ENCODE results near the gene RALGAPA1. TPM values are rescaled to one million over a fixed set of nuclear protein-coding genes. Genes with fewer than 3 reads are reported as not detected.
"Not testable (repeated sequence)": the region's sequence is repeated elsewhere in the genome, so short reads cannot be mapped to it uniquely, and the experiment has no call there.

The RALGAPA1 gene
- total RNA-seq, 1 donor from 2014 or later: 64.5 TPM

- H3K27me3 Mint-ChIP-seq (ENCODE audit: low read depth): no peaks in the 10 kb centered on the region
- no peak overlapping the region for H3K4me3 Mint-ChIP-seq
These were observed 171.8 kb downstream of the RALGAPA1 start for GRCh38 chr14:35637269-35637668.

GRCh38 chr14:35632676-35633075 is 176.4 kb downstream of the RALGAPA1 start:
- no peak overlapping the region for H3K27ac Mint-ChIP-seq
- peaks cover 10% of the 10 kb centered on the region for H3K9me3 Mint-ChIP-seq
- no peaks in the 10 kb centered on the region for H3K4me1 Mint-ChIP-seq
- TF ChIP-seq CTCF (IDR thresholded peaks at IDR 0.05; ENCODE audit: unreplicated experiment): no peak
- DNase-seq (ENCODE audit: low spot score in 2 of 2, unreplicated experiment in 2 of 2): no peak
- no peaks in the 10 kb centered on the region for H3K27me3 Mint-ChIP-seq (ENCODE audit: low read depth)
- H3K36me3 Mint-ChIP-seq: peaks cover 20% of the 10 kb centered on the region
- no peak overlapping the region for H3K4me3 Mint-ChIP-seq

More at GRCh38 chr14:35637269-35637668, 171.8 kb downstream of the RALGAPA1 start:
- no peak for TF ChIP-seq CTCF (IDR thresholded peaks at IDR 0.05; ENCODE audit: unreplicated experiment)
- DNase-seq (ENCODE audit: low spot score in 2 of 2, unreplicated experiment in 2 of 2): no peak
- no peaks in the 10 kb centered on the region for H3K4me1 Mint-ChIP-seq
- H3K9me3 Mint-ChIP-seq: peaks cover 36% of the 10 kb centered on the region
- H3K36me3 Mint-ChIP-seq: peaks cover 53% of the 10 kb centered on the region
- H3K27ac Mint-ChIP-seq: no peak overlapping the region

- H3K27ac Mint-ChIP-seq: no peak overlapping the region
- no peak for DNase-seq (ENCODE audit: low spot score in 2 of 2, unreplicated experiment in 2 of 2)
- no peak overlapping the region for H3K4me3 Mint-ChIP-seq
- H3K4me1 Mint-ChIP-seq: no peaks in the 10 kb centered on the region
- no peak for TF ChIP-seq CTCF (IDR thresholded peaks at IDR 0.05; ENCODE audit: unreplicated experiment)
- peaks cover 5% of the 10 kb centered on the region for H3K9me3 Mint-ChIP-seq
- no peaks in the 10 kb centered on the region for H3K27me3 Mint-ChIP-seq (ENCODE audit: low read depth)
- H3K36me3 Mint-ChIP-seq: peaks cover 16% of the 10 kb centered on the region
These were observed 176.8 kb downstream of the RALGAPA1 start for GRCh38 chr14:35632271-35632670.

- Mint-ChIP-seq H3K27ac (no peak overlapping the region), H3K27me3 (ENCODE audit: low read depth) (no peaks in the 10 kb centered on the region), H3K9me3 (no peaks in the 10 kb centered on the region), H3K4me1 (no peaks in the 10 kb centered on the region), H3K4me3 (no peak overlapping the region), H3K36me3 (peaks cover 8% of the 10 kb centered on the region)
- TF ChIP-seq CTCF (IDR thresholded peaks at IDR 0.05; ENCODE audit: unreplicated experiment): no peak
- DNase-seq (ENCODE audit: low spot score in 2 of 2, unreplicated experiment in 2 of 2): no peak
These were observed 177.9 kb downstream of the RALGAPA1 start for GRCh38 chr14:35631071-35631805.

- Mint-ChIP-seq H3K27ac (no peak overlapping the region), H3K4me3 (no peak overlapping the region), H3K9me3 (no peaks in the 10 kb centered on the region), H3K36me3 (peaks cover 7% of the 10 kb centered on the region), H3K4me1 (no peaks in the 10 kb centered on the region), H3K27me3 (ENCODE audit: low read depth) (no peaks in the 10 kb centered on the region)
- DNase-seq (ENCODE audit: low spot score in 2 of 2, unreplicated experiment in 2 of 2): no peak
- no peak for TF ChIP-seq CTCF (IDR thresholded peaks at IDR 0.05; ENCODE audit: unreplicated experiment)
These were observed 180.1 kb downstream of the RALGAPA1 start for GRCh38 chr14:35628989-35629388.

- peaks cover 16% of the 10 kb centered on the region for H3K36me3 Mint-ChIP-seq
- H3K9me3 Mint-ChIP-seq; H3K27ac Mint-ChIP-seq; H3K4me1 Mint-ChIP-seq; DNase-seq (ENCODE audit: low spot score in 2 of 2, unreplicated experiment in 2 of 2); H3K27me3 Mint-ChIP-seq (ENCODE audit: low read depth); H3K4me3 Mint-ChIP-seq: not testable (repeated sequence)
These were observed 182.1 kb downstream of the RALGAPA1 start for GRCh38 chr14:35626947-35627346.

GRCh38 chr14:35621996-35622395 is 187.1 kb downstream of the RALGAPA1 start:
- not testable (repeated sequence) for DNase-seq (ENCODE audit: low spot score in 2 of 2, unreplicated experiment in 2 of 2); H3K27me3 Mint-ChIP-seq (ENCODE audit: low read depth); H3K4me3 Mint-ChIP-seq; H3K27ac Mint-ChIP-seq; H3K4me1 Mint-ChIP-seq
- Mint-ChIP-seq H3K9me3 (peaks cover 21% of the 10 kb centered on the region), H3K36me3 (peaks cover 43% of the 10 kb centered on the region)

- H3K27me3 Mint-ChIP-seq (ENCODE audit: low read depth); H3K27ac Mint-ChIP-seq; H3K4me1 Mint-ChIP-seq; H3K4me3 Mint-ChIP-seq; DNase-seq (ENCODE audit: low spot score in 2 of 2, unreplicated experiment in 2 of 2): not testable (repeated sequence)
- Mint-ChIP-seq H3K9me3 (peaks cover 21% of the 10 kb centered on the region), H3K36me3 (peaks cover 49% of the 10 kb centered on the region)
These were observed 189.1 kb downstream of the RALGAPA1 start for GRCh38 chr14:35619998-35620397.

- H3K4me3 Mint-ChIP-seq; H3K4me1 Mint-ChIP-seq; H3K27me3 Mint-ChIP-seq (ENCODE audit: low read depth); DNase-seq (ENCODE audit: low spot score in 2 of 2, unreplicated experiment in 2 of 2); H3K27ac Mint-ChIP-seq: not testable (repeated sequence)
- Mint-ChIP-seq H3K36me3 (peaks cover 48% of the 10 kb centered on the region), H3K9me3 (peaks cover 21% of the 10 kb centered on the region)
These were observed 189.6 kb downstream of the RALGAPA1 start for GRCh38 chr14:35619461-35619860.

Data from mesothelial cell of epicardium (in vitro differentiated cells).